ENCODE data around the gene MDM2.

Gene MDM2

GRCh38 chr12:68807576-68808387, at the start of gene MDM2:
TSS of gene MDM2 (plus strand) at chr12:68808177. CDS start at chr12:68808478, 301 bp downstream.
- DNase-seq, result peak; percentile 60

- DNase-seq, result no peak
Measured at GRCh38 chr12:68759852-68760251, 48.1 kb upstream of the MDM2 start.

GRCh38 chr12:68760806-68761441, 47.1 kb upstream of the MDM2 start:
- DNase-seq, result no peak

- DNase-seq, result no peak
Measured at GRCh38 chr12:68761442-68761812, 46.5 kb upstream of the MDM2 start.

GRCh38 chr12:68761901-68762630, 45.9 kb upstream of the MDM2 start:
- no peak for DNase-seq

- no peak for DNase-seq
Measured at GRCh38 chr12:68762691-68763090, 45.3 kb upstream of the MDM2 start.

GRCh38 chr12:68765696-68766095, 42.3 kb upstream of the MDM2 start:
- DNase-seq, result no peak

- DNase-seq, result no peak
Measured at GRCh38 chr12:68766646-68767045, 41.3 kb upstream of the MDM2 start.

- DNase-seq, result no peak
Measured at GRCh38 chr12:68767191-68767590, 40.8 kb upstream of the MDM2 start.

- no peak for DNase-seq
Measured at GRCh38 chr12:68768431-68768939, 39.5 kb upstream of the MDM2 start.

- no peak for DNase-seq
Measured at GRCh38 chr12:68769941-68770340, 38.0 kb upstream of the MDM2 start.

GRCh38 chr12:68771223-68771925, 36.6 kb upstream of the MDM2 start:
- no peak for DNase-seq

- no peak for DNase-seq
Measured at GRCh38 chr12:68772714-68773113, 35.3 kb upstream of the MDM2 start.

GRCh38 chr12:68773582-68773981, 34.4 kb upstream of the MDM2 start:
- DNase-seq, result no peak

- no peak for DNase-seq
Measured at GRCh38 chr12:68775121-68775630, 32.8 kb upstream of the MDM2 start.

GRCh38 chr12:68776976-68777610, 30.9 kb upstream of the MDM2 start:
- no peak for DNase-seq

GRCh38 chr12:68779280-68779679, 28.7 kb upstream of the MDM2 start:
- DNase-seq, result no peak

GRCh38 chr12:68780731-68781130, 27.2 kb upstream of the MDM2 start:
- DNase-seq, result no peak

- DNase-seq, result no peak
Measured at GRCh38 chr12:68781728-68782127, 26.2 kb upstream of the MDM2 start.

GRCh38 chr12:68784015-68784414, 24.0 kb upstream of the MDM2 start:
- DNase-seq, result peak; percentile 83

- DNase-seq, result no peak
Measured at GRCh38 chr12:68785358-68785757, 22.6 kb upstream of the MDM2 start.

GRCh38 chr12:68785823-68786222, 22.2 kb upstream of the MDM2 start:
- DNase-seq, result no peak

Measured in SIG-M5 (cell line).